T-helper 2 cell treated with Interferon-gamma antibody and Interleukin-4, amounts not matched to agents 5 μg/mL and 100 μg/mL, for 36 hours (primary cell): ENCODE data around the gene UBE2Q1.

ENCODE experiments used
- DNase-seq: peaks from one replicate; pipeline ENCODE4 v3.0.0; 2021; ENCODE audit warnings: low spot score
- H3K27ac Mint-ChIP-seq: one replicate; pipeline ENCODE4 v1.8.0; 2021; ENCODE audit warnings: mild to moderate bottlenecking, mixed read lengths
- H3K27me3 Mint-ChIP-seq: one replicate; pipeline ENCODE4 v1.8.0; 2021; ENCODE audit warnings: low read depth, mixed read lengths
- H3K36me3 Mint-ChIP-seq: one replicate; pipeline ENCODE4 v1.8.0; 2021; ENCODE audit warnings: low read depth, mixed read lengths
- H3K4me1 Mint-ChIP-seq: one replicate; pipeline ENCODE4 v1.8.0; 2021; ENCODE audit warnings: low read depth, mixed read lengths
- H3K4me3 Mint-ChIP-seq: one replicate; pipeline ENCODE4 v1.8.0; 2022; ENCODE audit warnings: mild to moderate bottlenecking, moderate library complexity, mixed read lengths
- H3K9me3 Mint-ChIP-seq: one replicate; pipeline ENCODE4 v1.8.0; 2021; ENCODE audit warnings: mixed read lengths

Gene UBE2Q1

DNA sequence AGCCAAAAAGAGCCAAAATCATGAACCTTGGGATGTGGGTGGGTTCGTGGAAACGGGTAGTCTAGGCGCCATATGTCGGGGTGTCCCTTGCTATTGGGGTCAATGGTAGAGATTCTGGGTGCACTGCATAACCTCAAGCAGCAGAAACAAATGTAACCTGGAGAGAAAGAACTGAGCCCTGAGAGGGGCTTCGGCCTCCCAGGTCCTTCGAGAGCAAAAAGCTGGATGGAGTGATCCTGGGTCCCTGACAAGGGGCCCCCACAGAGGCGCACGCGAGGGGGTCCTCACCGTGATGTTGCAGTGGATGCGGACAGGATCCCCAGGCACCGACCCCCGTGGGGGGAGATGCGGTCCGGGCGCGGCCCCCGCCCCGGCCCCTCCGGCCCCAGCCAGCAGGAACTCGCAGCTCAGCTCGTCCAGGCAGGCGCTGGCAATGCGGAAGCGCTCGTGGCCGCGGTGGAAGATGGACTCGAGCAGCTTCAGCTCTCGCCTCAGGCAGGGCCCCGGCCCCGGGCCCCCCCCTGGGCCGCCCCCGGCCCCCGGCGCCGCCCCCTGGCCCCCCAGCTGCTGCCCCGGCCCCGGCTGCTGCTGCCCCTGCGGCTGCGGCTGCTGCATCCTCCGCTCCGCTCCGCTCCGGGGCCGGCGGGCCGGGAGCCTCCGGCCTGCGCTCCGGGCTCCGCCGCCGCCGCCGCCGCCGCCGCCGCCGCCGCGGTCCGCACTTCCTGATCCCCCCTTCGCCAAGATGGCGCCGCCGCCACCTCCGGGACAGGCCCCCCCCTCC is at the start of gene UBE2Q1:
Gene UBE2Q1 (minus strand): TSS at position 724 of the 781 bp plus-strand sequence. CDS start 109 bp downstream, at position 615.
- peak; percentile 7 for DNase-seq
- H3K36me3 Mint-ChIP-seq: peaks cover 36% of the 10 kb centered on the region
- H3K4me3 Mint-ChIP-seq: peak within 1 kb of the TSS; percentile 93
- peak within 1 kb of the TSS; percentile 94 for H3K27ac Mint-ChIP-seq
- H3K9me3 Mint-ChIP-seq: no peaks in the 10 kb centered on the region
- no peaks in the 10 kb centered on the region for H3K27me3 Mint-ChIP-seq
- H3K4me1 Mint-ChIP-seq: peaks cover 28% of the 10 kb centered on the region

DNA sequence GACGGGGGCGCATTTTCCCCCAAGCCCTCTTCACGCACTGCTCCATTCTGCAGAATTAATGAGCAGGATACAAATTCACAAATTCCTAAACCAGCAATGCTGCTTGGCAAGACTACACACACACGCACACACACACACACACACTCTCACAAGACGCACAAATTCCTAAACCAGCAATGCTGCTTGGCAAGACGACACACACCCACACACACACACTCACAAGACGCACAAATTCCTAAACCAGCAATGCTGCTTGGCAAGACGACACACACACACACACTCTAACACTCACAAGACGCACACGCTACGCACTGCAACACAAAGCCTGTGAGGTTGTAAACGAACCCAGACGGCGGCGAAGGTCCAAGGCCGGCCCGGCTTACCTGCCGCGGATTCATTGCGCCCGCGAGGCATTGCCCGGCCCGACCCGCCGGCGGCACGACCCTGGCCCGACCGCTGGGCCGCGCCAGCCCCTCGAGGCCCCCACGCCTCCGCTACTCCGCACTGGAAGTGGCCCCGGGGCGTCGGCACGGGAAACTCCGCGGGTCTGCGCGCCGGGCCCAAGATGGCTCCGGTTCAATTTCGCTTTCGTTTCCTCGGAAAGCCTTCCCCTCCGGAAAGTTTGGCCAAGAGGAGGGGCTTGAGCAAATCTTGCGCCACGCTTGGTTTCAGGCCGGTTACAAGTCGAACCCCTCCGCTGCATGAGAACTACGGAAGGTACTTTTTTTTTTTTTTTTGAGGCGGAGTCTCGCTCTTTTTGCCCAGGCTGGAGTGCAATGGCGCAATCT is 49.3 kb upstream of the UBE2Q1 start, which contains the start of gene ADAR:
Gene ADAR (minus strand): TSS at position 578 of the 788 bp plus-strand sequence. CDS start 180 bp downstream, at position 398.
- peak; percentile 93 for DNase-seq
- Mint-ChIP-seq H3K4me1 (peaks cover 59% of the 10 kb centered on the region), H3K36me3 (peaks cover 24% of the 10 kb centered on the region), H3K4me3 (peak within 1 kb of the TSS; percentile 94), H3K9me3 (no peaks in the 10 kb centered on the region), H3K27ac (peak within 1 kb of the TSS; percentile 98), H3K27me3 (no peaks in the 10 kb centered on the region)

DNA sequence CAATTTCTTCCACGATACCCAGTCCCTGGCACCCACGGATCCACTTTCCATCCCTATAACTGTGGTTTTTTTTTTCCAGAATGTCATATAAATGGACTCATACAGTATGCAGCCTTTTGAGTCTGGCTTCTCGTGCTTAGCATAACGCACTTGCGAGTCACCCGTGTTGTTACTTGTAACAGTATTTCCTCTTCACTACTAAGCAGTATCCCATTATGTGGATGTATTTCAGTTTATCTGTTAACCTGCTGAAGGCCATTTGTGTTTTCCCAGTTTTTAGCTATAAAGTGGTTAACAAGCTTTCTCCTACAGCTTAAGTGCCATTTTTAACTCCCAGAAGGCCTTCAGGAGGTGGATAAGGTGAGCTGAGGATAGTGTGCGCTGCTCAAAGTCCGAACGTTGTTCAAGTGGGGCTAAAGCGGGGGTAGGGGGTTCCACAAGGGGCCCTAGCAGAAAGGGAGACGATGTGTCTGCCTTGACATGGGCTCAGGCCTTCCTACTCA is 48.7 kb upstream of the UBE2Q1 start:
- Mint-ChIP-seq H3K36me3 (peaks cover 26% of the 10 kb centered on the region), H3K27me3 (no peaks in the 10 kb centered on the region), H3K4me3 (peak overlapping the region; percentile 94), H3K4me1 (peaks cover 59% of the 10 kb centered on the region), H3K9me3 (no peaks in the 10 kb centered on the region), H3K27ac (peak overlapping the region; percentile 98)
- DNase-seq: no peak

DNA sequence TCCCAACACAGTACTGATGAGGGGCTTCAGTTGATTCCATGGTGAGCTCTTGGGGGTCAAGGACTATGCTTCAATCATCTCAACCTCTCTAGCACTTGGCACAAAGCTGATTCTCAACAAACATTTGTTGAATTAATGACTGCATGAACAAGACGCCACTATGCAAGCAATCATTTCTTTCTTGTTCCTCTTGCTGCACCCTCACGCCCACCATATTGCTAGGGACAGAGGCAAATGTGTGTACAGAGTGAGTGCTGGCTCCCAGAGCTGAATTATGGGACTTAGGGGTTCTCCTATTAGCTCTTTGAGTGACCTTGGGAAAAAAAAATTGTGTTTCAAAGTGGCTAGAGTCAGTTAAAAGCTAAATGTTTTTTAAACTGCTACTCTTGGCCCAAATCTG is 47.1 kb upstream of the UBE2Q1 start:
- H3K27me3 Mint-ChIP-seq: no peaks in the 10 kb centered on the region
- peak overlapping the region; percentile 53 for H3K27ac Mint-ChIP-seq
- peaks cover 47% of the 10 kb centered on the region for H3K4me1 Mint-ChIP-seq
- no peaks in the 10 kb centered on the region for H3K9me3 Mint-ChIP-seq
- DNase-seq: no peak
- H3K36me3 Mint-ChIP-seq: peaks cover 41% of the 10 kb centered on the region
- H3K4me3 Mint-ChIP-seq: peak overlapping the region; percentile 94

- H3K27me3 Mint-ChIP-seq: no peaks in the 10 kb centered on the region
- DNase-seq: no peak
- peaks cover 31% of the 10 kb centered on the region for H3K4me1 Mint-ChIP-seq
- no peak overlapping the region for H3K27ac Mint-ChIP-seq
- H3K9me3 Mint-ChIP-seq: no peaks in the 10 kb centered on the region
- H3K4me3 Mint-ChIP-seq: no peak overlapping the region
- H3K36me3 Mint-ChIP-seq: peaks cover 52% of the 10 kb centered on the region
Measured at GRCh38 chr1:154603317-154603716, 44.9 kb upstream of the UBE2Q1 start.

DNA sequence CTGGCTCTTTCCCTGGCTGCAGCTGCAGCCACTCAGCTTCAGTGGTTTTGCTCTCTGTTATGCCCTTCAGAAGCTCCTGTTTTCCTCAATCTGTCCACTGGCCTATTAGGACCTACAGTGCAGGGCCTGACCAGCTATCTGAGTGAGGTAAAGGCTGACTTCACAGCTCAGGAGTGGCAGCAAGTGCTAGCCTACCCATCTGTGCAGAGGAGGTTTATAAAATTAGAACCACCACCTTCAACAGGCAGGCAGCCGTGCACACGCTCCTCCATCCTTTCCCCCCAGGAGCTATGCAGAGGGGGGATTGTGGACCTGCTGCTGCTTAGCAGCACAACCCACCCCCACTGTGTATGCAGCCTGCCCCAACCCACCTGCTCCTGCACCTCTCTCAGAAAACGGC is 41.2 kb upstream of the UBE2Q1 start:
- no peak for DNase-seq
- H3K27ac Mint-ChIP-seq: no peak overlapping the region
- H3K4me3 Mint-ChIP-seq: no peak overlapping the region
- peaks cover 66% of the 10 kb centered on the region for H3K36me3 Mint-ChIP-seq
- no peaks in the 10 kb centered on the region for H3K9me3 Mint-ChIP-seq
- H3K4me1 Mint-ChIP-seq: peaks cover 16% of the 10 kb centered on the region
- no peaks in the 10 kb centered on the region for H3K27me3 Mint-ChIP-seq

DNA sequence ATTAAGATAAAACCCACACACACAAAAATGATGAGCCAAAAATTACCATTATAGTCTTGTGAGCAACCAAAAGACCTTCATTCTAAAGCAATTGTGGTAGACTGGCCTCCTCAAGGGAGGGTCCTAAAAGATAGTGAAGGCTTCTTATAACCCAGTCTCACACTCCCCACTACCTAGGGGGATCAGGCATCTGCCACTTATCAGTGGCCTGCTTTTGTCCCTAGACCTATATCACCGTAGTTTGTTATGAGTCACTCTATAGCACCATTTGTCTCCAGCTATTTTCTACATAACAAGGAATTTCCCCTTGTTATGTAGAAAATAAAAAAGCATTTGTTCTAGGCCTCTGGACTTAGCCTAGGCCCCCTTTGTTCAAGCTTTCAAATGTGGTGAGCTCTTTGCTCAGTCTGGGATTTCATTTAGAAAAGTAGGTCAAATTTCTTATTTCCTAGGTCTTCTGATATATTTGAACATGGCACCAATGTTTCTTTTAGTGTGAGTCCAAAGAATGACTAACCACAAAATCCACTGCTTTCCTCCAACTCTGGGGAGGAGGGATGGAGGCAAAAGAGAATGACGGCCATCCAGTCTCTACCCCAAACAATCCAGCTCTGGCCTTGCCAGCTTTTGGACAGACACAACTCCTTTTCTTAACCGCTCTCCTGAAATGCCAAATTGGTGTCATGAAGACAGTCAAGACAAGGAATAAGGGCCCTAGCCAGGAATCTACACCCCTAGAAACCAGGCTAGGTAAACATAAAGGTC is 40.6 kb upstream of the UBE2Q1 start:
- Mint-ChIP-seq H3K36me3 (peaks cover 68% of the 10 kb centered on the region), H3K4me1 (peaks cover 14% of the 10 kb centered on the region), H3K4me3 (no peak overlapping the region), H3K9me3 (no peaks in the 10 kb centered on the region), H3K27me3 (no peaks in the 10 kb centered on the region), H3K27ac (no peak overlapping the region)
- DNase-seq: no peak

- no peak for DNase-seq
- no peaks in the 10 kb centered on the region for H3K9me3 Mint-ChIP-seq
- no peaks in the 10 kb centered on the region for H3K27me3 Mint-ChIP-seq
- H3K36me3 Mint-ChIP-seq: peaks cover 73% of the 10 kb centered on the region
- no peak overlapping the region for H3K27ac Mint-ChIP-seq
- H3K4me1 Mint-ChIP-seq: peaks cover 10% of the 10 kb centered on the region
- no peak overlapping the region for H3K4me3 Mint-ChIP-seq
Measured at GRCh38 chr1:154595621-154596020, 37.2 kb upstream of the UBE2Q1 start.

- no peaks in the 10 kb centered on the region for H3K27me3 Mint-ChIP-seq
- no peaks in the 10 kb centered on the region for H3K9me3 Mint-ChIP-seq
- peaks cover 10% of the 10 kb centered on the region for H3K4me1 Mint-ChIP-seq
- DNase-seq: no peak
- H3K36me3 Mint-ChIP-seq: peaks cover 76% of the 10 kb centered on the region
- no peak overlapping the region for H3K27ac Mint-ChIP-seq
- no peak overlapping the region for H3K4me3 Mint-ChIP-seq
Measured at GRCh38 chr1:154594811-154595210, 36.3 kb upstream of the UBE2Q1 start.

- no peaks in the 10 kb centered on the region for H3K27me3 Mint-ChIP-seq
- no peak overlapping the region for H3K4me3 Mint-ChIP-seq
- peaks cover 77% of the 10 kb centered on the region for H3K36me3 Mint-ChIP-seq
- no peak overlapping the region for H3K27ac Mint-ChIP-seq
- H3K4me1 Mint-ChIP-seq: peaks cover 10% of the 10 kb centered on the region
- no peaks in the 10 kb centered on the region for H3K9me3 Mint-ChIP-seq
- no peak for DNase-seq
Measured at GRCh38 chr1:154593390-154593789, 34.9 kb upstream of the UBE2Q1 start.

DNA sequence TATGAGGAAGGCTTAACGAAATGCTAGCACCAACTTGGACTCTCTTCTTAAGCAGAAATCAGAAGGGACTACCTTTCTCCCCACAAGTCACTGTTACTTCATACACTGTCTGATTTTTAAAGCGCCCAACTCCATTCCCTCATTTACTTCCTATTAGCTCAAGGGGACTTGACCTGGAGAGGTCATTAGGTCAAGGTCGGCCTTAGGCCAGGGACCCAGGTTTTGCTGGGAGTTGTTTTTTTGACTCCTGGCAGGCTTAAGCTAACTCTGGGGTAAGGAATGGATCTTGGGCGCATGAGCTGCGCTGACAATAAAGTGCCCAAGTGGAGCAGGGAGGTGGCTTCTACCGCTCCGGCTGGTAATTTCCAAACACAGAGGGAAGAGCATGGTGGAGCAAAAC is 32.7 kb upstream of the UBE2Q1 start:
- DNase-seq: no peak
- no peak overlapping the region for H3K27ac Mint-ChIP-seq
- H3K9me3 Mint-ChIP-seq: no peaks in the 10 kb centered on the region
- H3K4me1 Mint-ChIP-seq: peaks cover 9% of the 10 kb centered on the region
- H3K36me3 Mint-ChIP-seq: peaks cover 73% of the 10 kb centered on the region
- H3K4me3 Mint-ChIP-seq: no peak overlapping the region
- H3K27me3 Mint-ChIP-seq: no peaks in the 10 kb centered on the region

GRCh38 chr1:154590756-154591155 is 32.3 kb upstream of the UBE2Q1 start:
- H3K36me3 Mint-ChIP-seq: peaks cover 75% of the 10 kb centered on the region
- H3K27me3 Mint-ChIP-seq: no peaks in the 10 kb centered on the region
- peaks cover 9% of the 10 kb centered on the region for H3K4me1 Mint-ChIP-seq
- H3K27ac Mint-ChIP-seq: no peak overlapping the region
- H3K9me3 Mint-ChIP-seq: no peaks in the 10 kb centered on the region
- DNase-seq: no peak
- H3K4me3 Mint-ChIP-seq: no peak overlapping the region

GRCh38 chr1:154589780-154590179 is 31.3 kb upstream of the UBE2Q1 start:
- Mint-ChIP-seq H3K36me3 (peaks cover 78% of the 10 kb centered on the region), H3K4me3 (no peak overlapping the region), H3K9me3 (no peaks in the 10 kb centered on the region), H3K27ac (no peak overlapping the region), H3K4me1 (peaks cover 7% of the 10 kb centered on the region), H3K27me3 (no peaks in the 10 kb centered on the region)
- no peak for DNase-seq
